H1 (cell line): ENCODE data around the gene KCNQ2. TPM values are rescaled to one million over a fixed set of nuclear protein-coding genes. Genes with fewer than 3 reads are reported as not detected.

Experiments used
- HDAC6 ChIP-seq: IDR thresholded peaks from one replicate; pipeline ENCODE4 v1.7.1; 2012; ENCODE audit warnings: low read depth, mild to moderate bottlenecking, inconsistent platforms, low read length, moderate library complexity
- JUN ChIP-seq: IDR thresholded peaks from 2 replicates; pipeline ENCODE4 v1.6.1; 2011; ENCODE audit warnings: low read depth, mild to moderate bottlenecking, improper control_type of control experiment, low read length
- MAFK ChIP-seq: IDR thresholded peaks from 2 replicates; pipeline ENCODE4 v1.6.1; 2012; ENCODE audit warnings: low read depth, mild to moderate bottlenecking, improper control_type of control experiment, low read length
- RAD21 ChIP-seq, 2 experiments: IDR thresholded peaks in 1 of 2; conservative IDR thresholded peaks in 1 of 2; 2 replicates each; pipeline ENCODE4 v1.6.1; 2011; ENCODE audit warnings: low read depth in 2 of 2, low read length in 2 of 2, improper control_type of control experiment in 1 of 2, inconsistent platforms in 1 of 2, mild to moderate bottlenecking in 1 of 2, moderate library complexity in 1 of 2
- TAF1 ChIP-seq: IDR thresholded peaks from 2 replicates; pipeline ENCODE4 v1.6.1; 2011; ENCODE audit warnings: mild to moderate bottlenecking, low read depth, low read length
- TEAD4 ChIP-seq: IDR thresholded peaks from 2 replicates; pipeline ENCODE4 v1.6.1; 2012; ENCODE audit warnings: low read depth, low read length, inconsistent platforms, mixed read lengths
- polyA plus RNA-seq, 7 experiments: library from polyadenylated mRNA; depleted of rRNA in 3 of 7; stranded (reverse) in 5 of 7; unstranded in 2 of 7; fragments of >200 nt in 5 of 7; fragments of 200-250 nt in 2 of 7; gene quantifications; 1 replicate in 5 of 7; 2 replicates in 1 of 7; 4 replicates in 1 of 7; pipeline versions ENCODE4 v1.2.1 to v1.2.3, GENCODE V29; 2011 to 2013; ENCODE audit warnings: missing spikeins in 2 of 7, mixed read lengths in 2 of 7
- total RNA-seq: library from RNA; stranded (reverse); fragmentation: NEBNext Ultra II Directional; extraction: Animal tissue kit (Norgen Biotek cat#: 25700); gene quantifications from 2 replicates; pipeline ENCODE4 v1.2.1, GENCODE V29; 2021
- TF ChIP-seq, protein P1 (sequence below): IDR thresholded peaks from 2 replicates; pipeline ENCODE4 v1.6.1; 2011; ENCODE audit warnings: low read depth, mild to moderate bottlenecking, low read length; ENCODE audit not compliant: insufficient read depth

Gene KCNQ2
- total and polyA plus RNA-seq, 2 of the 8 experiments (the other 6 are each of a cell fraction or from before 2014, with no cell fraction given) = 82.6 to 243 TPM

DNA sequence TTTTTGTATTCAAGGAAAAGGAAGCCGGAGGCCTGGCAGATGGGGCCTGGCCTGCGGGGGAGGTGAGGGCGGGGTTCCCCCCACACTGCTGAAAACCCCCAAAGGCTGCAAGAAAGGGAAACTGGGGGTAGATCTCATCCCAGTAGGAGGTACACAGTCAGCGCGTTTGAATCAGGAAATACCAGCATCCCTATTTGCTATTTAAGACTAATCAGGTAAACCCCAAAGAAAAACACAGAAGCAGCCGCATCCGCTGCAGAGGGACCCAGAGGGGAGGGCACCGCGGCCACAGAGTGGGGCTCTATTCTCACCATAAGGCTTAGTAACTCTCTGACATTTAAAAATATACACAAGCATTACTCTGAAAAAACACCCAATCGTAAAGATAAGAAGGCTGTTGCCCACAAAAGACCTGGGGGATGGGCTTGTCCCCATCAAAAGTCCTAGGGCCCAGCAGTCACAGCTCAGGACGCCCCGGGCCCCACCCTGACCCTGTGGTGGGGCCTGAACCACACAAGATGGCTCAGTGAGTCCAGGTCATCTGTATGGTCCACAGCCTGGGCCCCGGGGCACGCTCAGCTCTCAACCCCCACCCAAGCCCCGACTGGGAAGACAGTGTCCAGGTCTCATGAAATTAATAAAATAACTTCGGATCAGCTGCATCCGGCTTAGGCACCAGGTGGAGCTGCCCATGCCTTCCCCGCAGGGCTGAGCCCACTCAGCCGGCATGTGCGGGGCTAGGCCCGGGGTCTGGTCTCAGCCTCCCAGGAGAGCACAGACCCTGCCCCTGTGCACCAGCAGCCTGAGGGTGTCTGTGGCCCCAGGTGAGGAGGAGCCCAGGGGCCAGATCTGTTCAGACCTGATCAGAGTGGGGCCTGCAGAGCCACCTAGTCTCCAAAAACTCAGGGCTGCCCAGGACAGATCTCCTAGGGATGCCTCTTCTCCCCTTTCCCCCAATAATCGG lies 31.0 kb downstream of the KCNQ2 start (continued):
- TF ChIP-seq RAD21 (IDR thresholded peaks at IDR 0.05 in 1 of 2, conservative IDR thresholded peaks at IDR 0.05 in 1 of 2; ENCODE audit: low read depth in 2 of 2, low read length in 2 of 2) = no peak
- no peak for TF ChIP-seq TAF1
- TF ChIP-seq HDAC6 = no peak
- TF ChIP-seq MAFK = no peak
- no peak for TF ChIP-seq JUN
- TF ChIP-seq, protein P1, sequence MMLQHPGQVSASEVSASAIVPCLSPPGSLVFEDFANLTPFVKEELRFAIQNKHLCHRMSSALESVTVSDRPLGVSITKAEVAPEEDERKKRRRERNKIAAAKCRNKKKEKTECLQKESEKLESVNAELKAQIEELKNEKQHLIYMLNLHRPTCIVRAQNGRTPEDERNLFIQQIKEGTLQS = no peak
- no peak for TF ChIP-seq TEAD4
